Right atrium auricular region (tissue), 2 donors: ENCODE results near the gene ZFR2. TPM values are rescaled to one million over a fixed set of nuclear protein-coding genes. Genes with fewer than 3 reads are reported as not detected.

ENCODE experiments used
- DNase-seq: peaks from one replicate; pipeline ENCODE4 v3.0.0-alpha.2; 2019; ENCODE audit warnings: low spot score
- H3K27ac ChIP-seq, 2 donors: fragments of 200-600 bp; sonication (generic); 1 replicate in 1 of 2; 2 replicates in 1 of 2; pipeline ENCODE4 v1.5.1; 2016 to 2019
- H3K27me3 ChIP-seq, 2 donors: fragments of 200-600 bp; sonication (generic); one replicate each; pipeline versions ENCODE4 v1.5.1 to v1.6.0; 2017 to 2019
- H3K36me3 ChIP-seq: fragments of 200-600 bp; sonication (generic); one replicate; pipeline ENCODE4 v1.5.1; 2016
- H3K4me1 ChIP-seq, 2 donors: fragments of 200-600 bp; sonication (generic); one replicate each; pipeline versions ENCODE4 v1.5.1 to v1.6.0; 2017 to 2019
- H3K4me3 ChIP-seq, 2 donors: fragments of 200-600 bp; sonication (generic); 1 replicate in 1 of 2; 2 replicates in 1 of 2; pipeline ENCODE4 v1.5.1; 2017 to 2019; ENCODE audit warnings: mild to moderate bottlenecking in 1 of 2, moderate library complexity in 1 of 2
- H3K9me3 ChIP-seq, 2 donors: fragments of 200-600 bp; sonication (generic); one replicate each; pipeline ENCODE4 v1.5.1; 2019
- total RNA-seq, 2 donors: library from RNA; depleted of rRNA; stranded (reverse); fragments of >200 nt; gene quantifications; one replicate each; pipeline ENCODE4 v1.1.0, GENCODE V29; 2016
- TF ChIP-seq, protein P1 (sequence below), 2 donors: fragments of 200-600 bp; sonication (generic); IDR thresholded peaks; one replicate each; pipeline ENCODE4 v1.5.1; 2019; ENCODE audit warnings: antibody characterized with exemption in 2 of 2

The ZFR2 gene
- total RNA-seq, 2 donors from 2014 or later: not detected

DNA sequence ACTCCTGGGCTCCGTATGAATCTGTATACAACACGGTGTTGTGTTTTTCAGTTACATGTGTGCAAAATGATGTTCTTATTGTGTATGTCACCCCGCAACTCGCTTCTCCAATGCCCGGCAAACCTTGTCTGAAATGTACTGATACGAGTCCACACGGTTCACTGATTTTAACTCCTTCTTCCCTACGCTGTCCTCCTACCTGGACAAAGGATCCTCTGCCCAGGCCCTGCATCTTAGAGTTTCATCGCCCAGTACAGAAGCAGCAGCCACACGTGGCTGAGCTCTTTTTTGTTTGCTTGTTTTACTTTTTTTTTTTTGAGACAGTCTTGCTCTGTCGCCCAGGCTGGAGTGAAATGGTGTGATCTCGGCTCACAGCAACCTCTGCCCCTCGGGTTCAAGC is 28.9 kb downstream of the ZFR2 start:
- Histone ChIP-seq H3K27me3 (no peaks in the 10 kb centered on the region), H3K36me3 (no peaks in the 10 kb centered on the region), H3K27ac (no peak overlapping the region), H3K9me3 (no peaks in the 10 kb centered on the region), H3K4me1 (no peaks in the 10 kb centered on the region), H3K4me3 (no peak overlapping the region)
- DNase-seq: no peak
- TF ChIP-seq, protein P1, sequence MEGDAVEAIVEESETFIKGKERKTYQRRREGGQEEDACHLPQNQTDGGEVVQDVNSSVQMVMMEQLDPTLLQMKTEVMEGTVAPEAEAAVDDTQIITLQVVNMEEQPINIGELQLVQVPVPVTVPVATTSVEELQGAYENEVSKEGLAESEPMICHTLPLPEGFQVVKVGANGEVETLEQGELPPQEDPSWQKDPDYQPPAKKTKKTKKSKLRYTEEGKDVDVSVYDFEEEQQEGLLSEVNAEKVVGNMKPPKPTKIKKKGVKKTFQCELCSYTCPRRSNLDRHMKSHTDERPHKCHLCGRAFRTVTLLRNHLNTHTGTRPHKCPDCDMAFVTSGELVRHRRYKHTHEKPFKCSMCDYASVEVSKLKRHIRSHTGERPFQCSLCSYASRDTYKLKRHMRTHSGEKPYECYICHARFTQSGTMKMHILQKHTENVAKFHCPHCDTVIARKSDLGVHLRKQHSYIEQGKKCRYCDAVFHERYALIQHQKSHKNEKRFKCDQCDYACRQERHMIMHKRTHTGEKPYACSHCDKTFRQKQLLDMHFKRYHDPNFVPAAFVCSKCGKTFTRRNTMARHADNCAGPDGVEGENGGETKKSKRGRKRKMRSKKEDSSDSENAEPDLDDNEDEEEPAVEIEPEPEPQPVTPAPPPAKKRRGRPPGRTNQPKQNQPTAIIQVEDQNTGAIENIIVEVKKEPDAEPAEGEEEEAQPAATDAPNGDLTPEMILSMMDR (IDR thresholded peaks at IDR 0.05): no peak

DNA sequence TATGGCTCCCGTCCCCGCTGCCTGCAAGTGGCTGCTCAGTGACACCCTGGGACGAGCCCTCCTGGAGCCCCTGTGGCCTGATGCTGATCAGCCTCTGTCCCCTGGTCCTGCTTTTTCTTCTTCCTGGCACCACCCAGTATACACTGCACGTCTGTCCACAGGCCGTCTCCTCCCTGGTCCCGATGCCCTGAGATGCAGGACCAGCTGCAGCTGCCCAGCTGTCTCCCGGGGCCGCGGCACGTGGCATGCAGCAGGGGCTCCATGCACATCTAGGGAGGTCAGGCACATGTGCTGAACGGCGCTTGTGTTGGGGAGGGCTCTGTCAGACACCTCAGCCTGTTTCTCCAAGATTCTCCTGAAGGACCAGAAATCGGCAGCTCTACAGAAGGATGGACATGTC is 30.2 kb downstream of the ZFR2 start:
- H3K27ac ChIP-seq: no peak overlapping the region
- H3K4me1 ChIP-seq: no peaks in the 10 kb centered on the region
- H3K27me3 ChIP-seq: no peaks in the 10 kb centered on the region
- no peak for DNase-seq
- no peaks in the 10 kb centered on the region for H3K9me3 ChIP-seq
- TF ChIP-seq, protein P1 (IDR thresholded peaks at IDR 0.05): no peak
- H3K36me3 ChIP-seq: no peaks in the 10 kb centered on the region
- no peak overlapping the region for H3K4me3 ChIP-seq

DNA sequence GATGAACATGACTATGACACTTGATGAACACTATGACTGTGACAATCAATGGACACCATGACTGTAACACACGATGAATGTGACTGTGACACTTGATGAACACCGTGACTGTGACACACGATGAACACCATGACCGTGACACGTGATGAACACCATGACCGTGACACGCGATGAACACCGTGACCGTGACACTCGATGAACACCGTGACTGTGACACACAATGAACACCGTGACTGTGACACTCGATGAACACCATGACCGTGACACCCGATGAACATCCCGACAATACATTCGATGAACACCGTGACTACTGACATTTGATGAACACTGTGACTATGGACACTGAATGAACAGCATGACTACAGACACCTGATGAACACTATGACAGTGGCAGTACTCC is 30.9 kb downstream of the ZFR2 start:
- TF ChIP-seq, protein P1 (IDR thresholded peaks at IDR 0.05): no peak
- DNase-seq: no peak
- Histone ChIP-seq H3K4me1 (no peaks in the 10 kb centered on the region), H3K27ac (no peak overlapping the region), H3K36me3 (no peaks in the 10 kb centered on the region), H3K27me3 (no peaks in the 10 kb centered on the region), H3K9me3 (no peaks in the 10 kb centered on the region), H3K4me3 (no peak overlapping the region)

DNA sequence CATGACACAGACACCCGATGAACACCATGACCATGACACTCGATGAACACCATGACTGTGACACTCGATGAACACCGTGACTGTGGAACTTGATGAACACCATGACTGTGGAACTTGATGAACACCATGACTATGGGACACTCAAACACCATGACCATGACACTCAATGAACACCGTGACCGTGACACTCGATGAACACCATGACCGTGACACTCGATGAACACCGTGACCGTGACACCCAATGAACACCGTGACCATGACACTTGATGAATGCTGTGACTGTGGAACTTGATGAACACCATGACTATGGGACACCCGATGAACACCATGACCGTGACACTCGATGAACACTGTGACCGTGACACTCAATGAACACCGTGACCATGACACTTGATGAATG is 31.5 kb downstream of the ZFR2 start:
- Histone ChIP-seq H3K4me1 (no peaks in the 10 kb centered on the region), H3K27ac (no peak overlapping the region), H3K4me3 (no peak overlapping the region), H3K36me3 (no peaks in the 10 kb centered on the region), H3K27me3 (no peaks in the 10 kb centered on the region), H3K9me3 (no peaks in the 10 kb centered on the region)
- DNase-seq: no peak
- TF ChIP-seq, protein P1 (IDR thresholded peaks at IDR 0.05): no peak

DNA sequence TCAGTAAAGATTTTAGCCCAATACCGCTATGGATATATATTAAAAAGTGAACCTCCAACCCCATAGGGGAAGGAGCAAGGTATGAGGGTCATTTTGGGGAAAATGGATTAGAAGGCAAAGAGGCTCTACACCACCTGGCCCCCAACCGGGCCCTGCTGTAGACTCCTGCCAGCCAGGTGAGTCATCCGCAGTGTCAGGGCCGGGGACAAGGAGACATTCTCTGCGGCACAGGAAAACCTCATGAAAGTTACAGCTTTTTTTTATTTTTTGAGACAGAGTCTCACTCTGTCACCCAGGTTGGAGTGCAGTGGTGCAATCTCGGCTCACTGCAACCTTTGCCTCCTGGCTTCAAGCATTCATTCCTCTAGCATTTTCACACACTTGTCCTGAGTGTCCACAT is 32.0 kb downstream of the ZFR2 start:
- Histone ChIP-seq H3K4me1 (no peaks in the 10 kb centered on the region), H3K9me3 (no peaks in the 10 kb centered on the region), H3K4me3 (no peak overlapping the region), H3K27ac (no peak overlapping the region), H3K36me3 (no peaks in the 10 kb centered on the region), H3K27me3 (no peaks in the 10 kb centered on the region)
- DNase-seq: no peak
- TF ChIP-seq, protein P1 (IDR thresholded peaks at IDR 0.05): no peak

DNA sequence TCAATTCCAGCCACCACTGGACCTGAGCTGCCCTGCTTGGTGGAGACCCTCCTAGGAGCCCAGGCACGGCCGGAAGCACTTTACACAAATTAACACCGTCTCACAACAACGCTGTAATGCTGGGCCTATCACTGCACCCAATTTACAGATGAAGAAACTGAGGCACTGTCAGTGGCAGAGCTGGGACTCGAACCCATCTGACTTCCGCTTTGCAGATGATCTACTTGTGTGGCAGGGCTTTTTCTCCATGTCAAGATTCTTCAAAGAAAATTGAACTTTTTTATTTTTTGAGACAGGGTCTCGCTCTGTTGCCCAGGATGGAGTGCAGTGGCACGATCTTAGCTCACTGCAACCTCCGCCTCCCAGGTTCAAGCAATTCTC is 33.8 kb downstream of the ZFR2 start:
- no peak overlapping the region for H3K27ac ChIP-seq
- no peaks in the 10 kb centered on the region for H3K36me3 ChIP-seq
- no peaks in the 10 kb centered on the region for H3K9me3 ChIP-seq
- H3K27me3 ChIP-seq: no peaks in the 10 kb centered on the region
- H3K4me3 ChIP-seq: no peak overlapping the region
- no peaks in the 10 kb centered on the region for H3K4me1 ChIP-seq
- TF ChIP-seq, protein P1 (IDR thresholded peaks at IDR 0.05): no peak
- no peak for DNase-seq
